ENCODE measurements around the gene SLC22A23. TPM values are rescaled to one million over a fixed set of nuclear protein-coding genes. Genes with fewer than 3 reads are reported as not detected.
A peak's percentile ranks its signal among the peaks of the same experiment; 100 is the strongest.

The SLC22A23 gene
- total RNA-seq, 1 experiment from 2014 or later: 10.1 TPM

- no peak for DNase-seq (ENCODE audit: low read depth)
- in situ Hi-C loops (cut with HindIII; ENCODE audit: low pct_unique_long_range_greater_than_20kb, low sequenced_read_pairs): no loop called here
These were observed 86.9 kb downstream of the SLC22A23 start for GRCh38 chr6:3369985-3370360.

- in situ Hi-C loops (cut with HindIII; ENCODE audit: low pct_unique_long_range_greater_than_20kb, low sequenced_read_pairs): no loop called here
- no peak for DNase-seq (ENCODE audit: low read depth)
These were observed 88.2 kb downstream of the SLC22A23 start for GRCh38 chr6:3368685-3369084.

GRCh38 chr6:3367630-3368029 lies 89.2 kb downstream of the SLC22A23 start:
- DNase-seq (ENCODE audit: low read depth): no peak
- in situ Hi-C loops (cut with HindIII; ENCODE audit: low pct_unique_long_range_greater_than_20kb, low sequenced_read_pairs): no loop called here

GRCh38 chr6:3366596-3367413 lies 90.0 kb downstream of the SLC22A23 start:
- no peak for DNase-seq (ENCODE audit: low read depth)
- in situ Hi-C loops (cut with HindIII; ENCODE audit: low pct_unique_long_range_greater_than_20kb, low sequenced_read_pairs): no loop called here

- DNase-seq (ENCODE audit: low read depth): no peak
- in situ Hi-C loops (cut with HindIII; ENCODE audit: low pct_unique_long_range_greater_than_20kb, low sequenced_read_pairs): no loop called here
These were observed 92.5 kb downstream of the SLC22A23 start for GRCh38 chr6:3364391-3364790.

- in situ Hi-C loops (cut with HindIII; ENCODE audit: low pct_unique_long_range_greater_than_20kb, low sequenced_read_pairs): no loop called here
- peak; percentile 66 for DNase-seq (ENCODE audit: low read depth)
These were observed 93.4 kb downstream of the SLC22A23 start for GRCh38 chr6:3363296-3364025.

GRCh38 chr6:3361312-3362037 lies 95.4 kb downstream of the SLC22A23 start:
- in situ Hi-C loops (cut with HindIII; ENCODE audit: low pct_unique_long_range_greater_than_20kb, low sequenced_read_pairs): no loop called here
- DNase-seq (ENCODE audit: low read depth): no peak

- no peak for DNase-seq (ENCODE audit: low read depth)
- in situ Hi-C loops (cut with HindIII; ENCODE audit: low pct_unique_long_range_greater_than_20kb, low sequenced_read_pairs): no loop called here
These were observed 96.2 kb downstream of the SLC22A23 start for GRCh38 chr6:3360727-3361045.

- peak; percentile 22 for DNase-seq (ENCODE audit: low read depth)
- in situ Hi-C loops (cut with HindIII; ENCODE audit: low pct_unique_long_range_greater_than_20kb, low sequenced_read_pairs): no loop called here
These were observed 96.7 kb downstream of the SLC22A23 start for GRCh38 chr6:3359973-3360726.

GRCh38 chr6:3359101-3359752 lies 97.6 kb downstream of the SLC22A23 start:
- in situ Hi-C loops (cut with HindIII; ENCODE audit: low pct_unique_long_range_greater_than_20kb, low sequenced_read_pairs): no loop called here

GRCh38 chr6:3358413-3359100 lies 98.3 kb downstream of the SLC22A23 start:
- in situ Hi-C loops (cut with HindIII; ENCODE audit: low pct_unique_long_range_greater_than_20kb, low sequenced_read_pairs): no loop called here
- no peak for DNase-seq (ENCODE audit: low read depth)

More at GRCh38 chr6:3359101-3359752, 97.6 kb downstream of the SLC22A23 start:
- DNase-seq (ENCODE audit: low read depth): no peak

- no peak for DNase-seq (ENCODE audit: low read depth)
- in situ Hi-C loops (cut with HindIII; ENCODE audit: low pct_unique_long_range_greater_than_20kb, low sequenced_read_pairs): no loop called here
These were observed 99.2 kb downstream of the SLC22A23 start for GRCh38 chr6:3357678-3358077.

- peak; percentile 16 for DNase-seq (ENCODE audit: low read depth)
- in situ Hi-C loops (cut with HindIII; ENCODE audit: low pct_unique_long_range_greater_than_20kb, low sequenced_read_pairs): no loop called here
These were observed 99.9 kb downstream of the SLC22A23 start for GRCh38 chr6:3356824-3357420.

GRCh38 chr6:3356056-3356823 lies 100.6 kb downstream of the SLC22A23 start:
- in situ Hi-C loops (cut with HindIII; ENCODE audit: low pct_unique_long_range_greater_than_20kb, low sequenced_read_pairs): no loop called here

GRCh38 chr6:3355358-3356055 lies 101.3 kb downstream of the SLC22A23 start:
- in situ Hi-C loops (cut with HindIII; ENCODE audit: low pct_unique_long_range_greater_than_20kb, low sequenced_read_pairs): no loop called here
- no peak for DNase-seq (ENCODE audit: low read depth)

More at GRCh38 chr6:3356056-3356823, 100.6 kb downstream of the SLC22A23 start:
- DNase-seq (ENCODE audit: low read depth): peak; percentile 91

- in situ Hi-C loops (cut with HindIII; ENCODE audit: low pct_unique_long_range_greater_than_20kb, low sequenced_read_pairs): no loop called here
- no peak for DNase-seq (ENCODE audit: low read depth)
These were observed 101.9 kb downstream of the SLC22A23 start for GRCh38 chr6:3355011-3355357.

All from Caki2 (cell line).